ENCODE measurements around the gene EGFL7.

EGFL7 gene

DNA sequence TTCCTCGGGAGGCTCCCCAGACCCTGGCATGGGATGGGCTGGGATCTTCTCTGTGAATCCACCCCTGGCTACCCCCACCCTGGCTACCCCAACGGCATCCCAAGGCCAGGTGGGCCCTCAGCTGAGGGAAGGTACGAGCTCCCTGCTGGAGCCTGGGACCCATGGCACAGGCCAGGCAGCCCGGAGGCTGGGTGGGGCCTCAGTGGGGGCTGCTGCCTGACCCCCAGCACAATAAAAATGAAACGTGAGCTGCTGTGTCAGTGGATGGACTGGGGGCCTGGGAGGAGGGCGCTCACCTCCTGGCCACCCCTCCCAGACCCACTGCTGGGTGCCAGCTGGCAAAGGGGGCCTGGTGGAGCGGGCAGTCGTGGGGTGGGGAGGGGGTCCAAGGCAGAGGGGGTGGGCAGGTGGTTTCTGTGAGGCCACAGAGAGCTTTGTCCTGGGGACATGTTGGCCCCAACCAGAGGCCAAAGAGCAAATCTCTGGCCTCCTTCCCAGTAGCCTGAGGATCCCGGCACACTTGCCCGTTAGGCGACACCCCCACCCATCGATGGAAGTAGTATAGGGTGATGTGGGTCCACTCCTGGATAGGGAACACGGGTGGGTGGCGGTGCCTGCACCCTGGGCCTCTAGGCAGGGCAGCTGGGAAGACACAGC, 9.8 kb downstream of the EGFL7 start:
- no peak for DNase-seq (ENCODE audit: low read depth in 3 of 3)

DNA sequence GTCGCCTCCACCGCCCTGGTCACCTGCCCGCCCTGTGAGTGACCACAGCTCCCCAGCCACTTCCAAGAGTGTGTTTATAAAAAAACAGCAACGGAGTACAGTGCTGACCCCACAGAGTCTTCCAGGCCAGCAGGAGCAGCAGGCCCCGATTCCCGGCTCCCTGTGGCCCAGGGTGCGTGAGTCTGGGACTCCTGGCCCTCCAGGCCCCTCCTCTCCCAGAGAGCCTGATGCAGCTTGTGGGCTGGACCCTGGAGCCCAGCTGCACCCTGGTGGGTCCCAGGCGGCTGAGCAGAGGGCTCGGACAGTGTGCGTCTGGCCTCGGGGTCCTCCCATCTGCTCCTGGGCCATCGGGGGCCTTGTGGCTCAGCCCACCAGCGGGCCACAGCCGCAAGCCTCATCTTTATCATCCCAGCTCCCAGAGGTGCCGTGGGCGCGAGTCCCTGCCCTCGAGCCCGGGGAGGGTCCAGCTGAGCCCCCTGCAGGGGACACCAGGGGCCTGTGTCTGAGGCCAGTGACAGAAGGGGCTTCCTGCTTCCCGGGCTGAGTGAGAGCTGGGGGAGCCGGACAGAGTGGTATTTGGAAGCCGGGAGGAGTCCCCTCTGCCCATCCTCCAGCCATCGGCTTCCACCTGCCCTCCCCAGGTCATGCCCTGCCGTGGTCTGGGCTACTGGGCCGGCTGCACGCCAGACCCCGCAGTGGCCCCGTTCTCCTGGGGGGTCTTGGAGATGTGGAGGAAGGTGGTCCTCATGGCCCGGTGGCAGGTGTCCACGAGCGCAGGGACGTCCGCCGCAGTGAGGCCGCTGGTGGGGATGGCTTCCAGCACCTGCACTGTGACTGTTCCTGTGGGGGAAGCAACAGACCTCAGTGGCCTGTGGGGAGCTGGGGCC, 10.6 kb downstream of the EGFL7 start:
- no peak for DNase-seq (ENCODE audit: low read depth in 3 of 3)

DNA sequence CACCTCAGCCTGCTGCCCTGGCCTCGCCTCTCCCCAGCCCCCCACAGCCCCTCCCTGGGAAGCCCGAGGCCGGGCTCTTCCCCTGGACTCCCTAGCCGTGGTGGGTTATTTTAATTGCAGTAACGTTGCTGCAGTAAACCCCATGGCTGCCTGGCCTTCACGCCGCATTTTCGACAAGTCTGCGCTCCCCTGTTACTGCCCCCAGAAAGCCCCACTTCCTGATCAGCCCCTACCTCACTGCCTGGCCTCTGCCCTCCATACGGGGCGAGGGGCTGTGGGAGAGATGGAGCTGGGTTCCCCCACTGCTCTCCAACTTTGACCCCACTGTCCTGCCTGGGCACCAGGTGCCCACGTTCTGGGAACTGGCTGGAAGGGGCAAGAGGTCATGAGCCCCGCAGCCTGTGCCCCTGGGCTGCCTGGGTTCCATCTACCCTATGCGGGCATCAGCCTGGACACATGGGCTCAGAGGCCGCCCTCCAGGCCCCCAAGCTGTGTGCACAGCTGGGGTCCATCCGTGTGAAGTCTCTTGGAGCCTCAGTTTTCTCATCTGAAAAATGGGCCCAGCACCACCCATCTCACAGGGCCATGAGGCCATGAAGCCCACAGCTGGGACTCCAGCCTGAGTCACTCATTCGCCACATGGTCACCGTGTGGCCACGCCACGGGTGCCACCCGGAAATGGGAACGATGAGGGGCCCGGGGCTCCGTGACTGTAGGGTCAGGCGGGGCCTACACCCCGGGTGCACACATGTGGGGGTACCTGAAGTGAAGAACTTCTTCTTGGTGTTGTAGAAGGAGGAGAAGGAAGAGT, 11.5 kb downstream of the EGFL7 start:
- DNase-seq (ENCODE audit: low read depth in 3 of 3): no peak

DNA sequence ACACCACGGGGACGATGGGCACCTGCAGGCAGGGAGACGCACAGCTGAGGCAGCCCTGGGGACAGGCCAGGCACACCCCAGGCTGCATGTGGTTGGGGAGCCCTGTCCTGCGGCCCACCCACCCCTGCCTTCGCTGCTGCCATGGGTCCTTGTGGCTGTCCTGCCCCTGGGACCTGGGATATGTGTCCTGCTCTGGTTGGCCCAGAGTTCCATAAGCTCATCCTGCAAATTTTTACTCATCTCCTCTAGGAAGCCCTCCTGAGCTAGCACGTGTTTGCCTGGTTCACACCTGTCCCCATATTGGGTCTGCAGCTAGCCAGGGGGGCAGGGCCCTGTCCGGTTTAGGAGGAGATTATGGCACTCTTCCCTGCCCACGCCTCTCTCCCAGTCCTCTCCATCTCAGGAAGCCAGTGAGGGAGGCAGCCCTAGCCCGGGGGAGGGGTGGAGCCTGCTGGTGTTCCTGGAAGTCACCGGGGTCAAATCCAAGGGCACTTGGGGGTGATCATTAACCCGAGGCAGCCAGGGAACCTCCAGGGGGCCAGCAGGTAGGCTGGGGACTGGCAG, 12.2 kb downstream of the EGFL7 start:
- DNase-seq (ENCODE audit: low read depth in 3 of 3): no peak

DNA sequence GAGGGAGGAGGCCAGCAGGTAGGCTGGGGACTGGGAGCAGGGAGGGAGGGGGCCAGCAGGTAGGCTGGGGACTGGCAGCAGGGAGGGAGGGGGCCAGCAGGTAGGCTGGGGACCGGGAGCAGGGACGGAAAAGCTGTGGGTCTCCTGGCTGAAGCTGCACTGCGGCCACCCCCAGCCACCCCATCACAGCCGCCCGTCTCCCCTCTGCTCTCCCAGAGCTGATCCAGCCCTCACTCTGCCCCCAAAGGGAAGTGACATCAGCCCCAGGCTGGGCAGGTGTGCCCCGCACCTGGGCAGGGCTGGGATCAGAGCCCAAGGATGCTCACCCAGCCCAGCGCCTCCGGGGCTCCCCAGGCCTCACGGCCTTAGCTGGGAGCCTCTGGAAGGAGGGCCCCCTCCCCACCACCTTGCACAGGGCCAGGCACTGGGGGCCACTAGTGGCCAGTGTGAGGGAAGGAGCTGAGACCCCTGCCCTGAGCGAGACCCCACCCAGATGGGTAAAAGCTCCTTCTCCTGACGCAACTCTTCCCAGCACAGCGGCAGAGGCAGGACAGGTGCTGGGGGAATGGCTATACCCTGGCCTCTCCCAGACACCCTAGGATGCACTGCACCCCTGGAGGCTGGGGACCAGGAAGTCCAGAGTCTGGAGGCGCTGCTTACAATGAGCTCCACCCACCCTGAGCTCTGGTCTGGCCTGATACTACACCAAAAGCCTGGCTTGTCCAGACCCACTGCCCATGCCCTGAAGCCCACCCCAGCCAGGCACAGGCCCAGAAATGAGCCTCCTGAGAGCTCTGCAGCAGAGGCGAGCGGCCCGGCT, 13.0 kb downstream of the EGFL7 start:
- DNase-seq (ENCODE audit: low read depth in 3 of 3): no peak

- DNase-seq (ENCODE audit: low read depth in 3 of 3): no peak
Measured at GRCh38 chr9:136676297-136676794, 13.6 kb downstream of the EGFL7 start.

- DNase-seq (ENCODE audit: low read depth in 3 of 3): no peak
Measured at GRCh38 chr9:136676920-136677686, 14.4 kb downstream of the EGFL7 start.

GRCh38 chr9:136678034-136678433, 15.3 kb downstream of the EGFL7 start:
- DNase-seq (ENCODE audit: low read depth in 3 of 3): no peak

GRCh38 chr9:136678624-136679023, 15.9 kb downstream of the EGFL7 start:
- DNase-seq (ENCODE audit: low read depth in 3 of 3): no peak

DNA sequence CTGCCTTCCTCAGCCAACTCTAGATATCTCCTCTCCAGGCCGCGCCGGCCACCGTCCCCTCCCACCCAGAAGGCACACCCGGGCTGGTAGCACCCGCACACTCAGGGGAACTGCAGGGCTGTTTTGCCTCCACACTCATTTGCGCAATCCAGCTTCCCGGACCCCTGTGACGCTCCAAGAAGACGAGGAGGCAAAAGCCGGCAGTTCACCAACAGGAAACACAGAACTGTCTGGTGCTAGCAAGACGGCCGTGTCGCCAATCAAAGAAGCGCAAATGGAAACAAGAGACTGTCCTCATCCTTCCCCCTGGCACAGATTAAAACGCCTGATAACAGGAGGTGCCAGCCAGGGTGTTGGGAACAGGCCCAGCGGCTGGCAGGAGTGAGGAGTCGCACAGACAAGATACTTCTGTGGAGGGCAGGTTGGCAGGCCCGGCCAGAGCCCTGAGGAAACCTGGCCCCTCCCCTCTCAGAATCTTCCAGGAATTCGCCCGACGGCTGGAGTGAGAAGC, 16.8 kb downstream of the EGFL7 start:
- no peak for DNase-seq (ENCODE audit: low read depth in 3 of 3)

DNA sequence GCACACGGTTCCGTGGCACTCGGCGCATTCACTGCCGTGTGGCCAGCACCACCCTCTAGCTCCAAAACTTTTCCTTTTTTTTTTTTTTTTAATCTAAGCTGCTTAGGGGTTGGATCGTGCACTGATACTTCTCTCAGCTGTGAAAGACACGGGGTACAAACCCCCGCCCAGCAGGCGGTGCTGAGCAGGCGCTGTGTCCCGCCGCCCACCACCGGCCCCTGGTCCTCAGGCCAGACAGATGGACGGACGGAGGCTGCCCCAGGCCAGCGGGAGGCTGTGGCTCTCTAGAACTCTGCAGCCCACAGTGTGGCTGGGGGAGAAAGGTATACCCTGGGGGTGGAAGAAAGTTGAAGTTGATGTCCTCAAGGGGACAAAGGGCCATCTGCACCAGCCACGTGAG, 18.3 kb downstream of the EGFL7 start:
- no peak for DNase-seq (ENCODE audit: low read depth in 3 of 3)

GRCh38 chr9:136681945-136682699, 19.4 kb downstream of the EGFL7 start:
- no peak for DNase-seq (ENCODE audit: low read depth in 3 of 3)

DNA sequence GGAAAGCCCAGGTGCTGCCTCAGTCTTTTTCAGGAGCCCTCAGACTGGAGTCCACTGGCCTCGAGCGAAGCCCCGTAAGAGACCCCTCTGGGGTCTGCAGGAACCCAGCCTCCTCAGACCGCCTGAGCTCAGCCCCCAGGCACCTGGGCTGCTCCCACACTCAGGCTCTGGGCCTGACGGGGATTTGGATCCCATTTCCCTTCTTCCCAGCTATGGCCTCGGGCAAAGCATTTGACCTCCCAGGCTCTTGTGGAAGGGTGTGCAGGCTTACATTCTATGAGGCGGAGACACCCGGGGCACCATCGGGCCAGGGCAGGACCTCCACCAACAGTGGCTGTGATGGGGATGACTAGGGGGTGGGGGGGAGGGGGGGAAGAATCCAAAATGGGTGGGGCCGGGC, 20.0 kb downstream of the EGFL7 start:
- DNase-seq (ENCODE audit: low read depth in 3 of 3): no peak

DNA sequence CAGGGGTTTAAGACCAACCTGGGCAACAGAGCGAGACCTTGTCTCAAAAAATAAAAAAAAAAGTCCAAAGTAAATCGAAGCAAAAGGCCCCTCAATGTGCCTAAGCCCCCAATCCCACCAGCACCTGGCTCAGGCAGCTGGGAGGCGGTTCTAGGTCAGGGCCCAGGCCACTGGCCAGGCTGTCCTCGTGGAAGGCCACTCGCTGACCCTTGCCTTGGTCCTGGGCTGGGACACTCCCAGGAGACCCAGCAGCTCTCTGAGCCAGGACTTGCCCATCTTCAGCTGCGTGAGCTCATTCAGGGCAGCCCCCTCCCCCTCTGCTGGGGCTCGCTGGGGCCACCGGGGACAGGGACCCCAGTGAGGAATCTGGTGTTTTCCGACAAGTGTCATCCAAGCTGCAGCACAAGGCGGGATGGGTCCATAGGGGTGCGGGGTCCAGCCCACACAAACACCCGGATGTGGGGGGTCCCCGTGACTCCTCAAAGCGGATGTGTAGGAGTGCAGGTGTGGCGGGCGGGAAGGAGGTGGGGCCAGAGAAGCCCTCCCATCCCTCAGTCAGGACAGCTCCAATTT, 20.5 kb downstream of the EGFL7 start:
- no peak for DNase-seq (ENCODE audit: low read depth in 3 of 3)

DNA sequence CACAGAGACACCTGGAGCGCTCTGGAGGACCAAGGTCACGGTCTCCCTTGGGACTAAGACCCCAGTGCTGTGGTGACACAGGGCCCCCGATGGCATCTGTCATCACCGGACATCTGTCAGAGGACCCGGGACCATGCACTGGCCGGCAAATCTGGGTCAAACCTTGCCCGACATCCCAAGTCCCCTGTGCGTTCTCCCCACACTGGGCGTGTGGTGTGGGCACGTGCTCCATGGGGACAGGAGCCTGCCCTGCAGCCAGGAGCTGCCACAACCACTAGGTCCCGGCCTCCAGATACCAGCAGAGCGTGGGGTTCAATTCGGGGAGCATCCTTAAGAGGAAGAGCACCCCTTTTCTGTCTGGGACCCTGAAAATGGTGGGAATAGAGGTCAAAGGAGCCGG, 21.0 kb downstream of the EGFL7 start:
- no peak for DNase-seq (ENCODE audit: low read depth in 3 of 3)

GRCh38 chr9:136684339-136684738, 21.6 kb downstream of the EGFL7 start:
- DNase-seq (ENCODE audit: low read depth in 3 of 3): no peak

GRCh38 chr9:136684799-136685198, 22.1 kb downstream of the EGFL7 start:
- DNase-seq (ENCODE audit: low read depth in 3 of 3): no peak

GRCh38 chr9:136685216-136685615, 22.5 kb downstream of the EGFL7 start:
- no peak for DNase-seq (ENCODE audit: low read depth in 3 of 3)
